ENCODE measurements around the gene THOC5.
"Not testable (repeated sequence)": the region's sequence is repeated elsewhere in the genome, so short reads cannot be mapped to it uniquely, and the experiment has no call there.

Gene THOC5

GRCh38 chr22:29553351-29554224 lies at the start of gene THOC5:
THOC5 (minus strand) TSS chr22:29553757; CDS start chr22:29549147, 4,610 bp downstream.
- DNase-seq (ENCODE audit: low read depth in 2 of 2, low spot score in 1 of 2) = peak; percentile 78 to 82

- DNase-seq (ENCODE audit: low read depth in 2 of 2, low spot score in 1 of 2) = no peak
These were observed 45.1 kb upstream of the THOC5 start for GRCh38 chr22:29598684-29599020.

- DNase-seq (ENCODE audit: low read depth in 2 of 2, low spot score in 1 of 2) = not testable (repeated sequence)
These were observed 44.5 kb upstream of the THOC5 start for GRCh38 chr22:29597871-29598683.

DNA sequence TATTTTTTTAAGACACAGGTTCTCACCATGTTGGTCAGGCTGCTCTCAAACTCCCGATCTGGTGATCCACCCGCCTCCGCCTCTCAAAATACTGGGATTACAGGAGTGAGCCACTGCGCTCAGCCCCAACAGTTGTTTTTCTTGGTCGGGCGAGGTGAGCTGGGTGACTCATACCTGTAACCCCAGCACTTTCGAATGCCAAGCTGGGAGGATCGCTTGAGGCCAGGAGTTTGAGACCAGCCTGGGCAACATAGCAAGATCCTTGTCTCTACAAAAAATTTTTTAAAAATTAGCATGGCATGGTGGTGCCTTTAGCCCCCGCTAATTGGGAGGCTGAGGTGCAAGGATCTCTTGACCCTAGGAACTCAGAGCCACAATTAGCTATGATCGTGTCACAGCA lies 42.9 kb upstream of the THOC5 start:
- DNase-seq (ENCODE audit: low read depth in 2 of 2, low spot score in 1 of 2) = no peak

GRCh38 chr22:29594447-29594846 lies 40.9 kb upstream of the THOC5 start:
- DNase-seq (ENCODE audit: low read depth in 2 of 2, low spot score in 1 of 2) = not testable (repeated sequence)

DNA sequence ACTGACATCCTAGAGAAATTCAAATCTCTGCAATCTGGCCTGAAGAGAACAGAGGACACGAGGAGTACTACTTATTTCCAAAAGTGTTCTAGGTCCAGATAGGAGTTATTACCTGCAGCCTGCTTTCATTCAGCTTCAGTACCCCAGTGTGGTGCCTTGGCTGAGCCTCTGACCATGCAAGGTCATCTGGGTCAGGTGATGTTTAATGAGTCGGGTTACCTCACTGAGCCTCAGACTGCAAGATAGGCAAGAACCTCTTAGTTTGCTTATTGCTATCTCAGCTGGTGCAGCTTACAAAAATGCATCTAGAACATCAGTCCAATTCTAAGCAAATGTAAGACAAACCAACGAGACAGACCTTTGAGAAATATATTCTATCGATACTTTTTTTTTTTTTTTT lies 40.4 kb upstream of the THOC5 start:
- DNase-seq (ENCODE audit: low read depth in 2 of 2, low spot score in 1 of 2) = no peak

DNA sequence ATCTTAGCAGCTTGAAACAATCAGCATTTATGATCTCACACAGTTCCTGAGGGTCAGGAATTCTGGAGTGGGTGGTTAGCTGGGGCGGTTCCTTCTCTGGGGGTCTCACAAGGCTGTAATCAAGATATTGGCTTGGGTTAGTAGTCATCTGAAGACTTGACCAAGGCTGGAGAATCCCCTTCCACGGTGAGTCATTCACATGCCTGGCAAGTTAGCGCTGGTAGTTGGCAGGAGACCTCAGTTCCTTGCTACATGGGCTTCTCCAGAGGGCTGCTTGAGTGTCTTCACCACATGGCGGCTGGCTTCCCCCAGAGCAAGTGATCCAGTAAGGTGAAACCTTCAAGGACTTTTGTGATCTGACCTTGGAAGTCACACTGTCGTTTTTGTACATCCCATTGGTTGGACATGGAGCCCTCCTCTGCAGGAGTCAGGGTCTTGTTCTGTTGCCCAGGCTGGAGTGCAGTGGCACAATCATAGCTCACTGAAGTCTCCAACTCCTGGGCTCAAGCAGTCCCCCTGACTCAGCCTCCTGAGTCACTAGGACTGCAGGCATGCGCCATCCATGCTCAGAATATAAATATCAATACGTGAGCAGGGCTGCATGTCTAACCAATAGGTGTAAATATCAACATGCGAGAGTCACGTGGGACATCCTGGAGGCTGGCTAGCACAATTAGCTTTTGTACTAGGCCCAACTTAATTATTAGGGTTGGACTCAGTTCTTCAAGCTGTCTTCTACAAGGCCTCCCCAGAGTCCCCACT lies 34.6 kb upstream of the THOC5 start:
- DNase-seq (ENCODE audit: low read depth in 2 of 2, low spot score in 1 of 2) = no peak

DNA sequence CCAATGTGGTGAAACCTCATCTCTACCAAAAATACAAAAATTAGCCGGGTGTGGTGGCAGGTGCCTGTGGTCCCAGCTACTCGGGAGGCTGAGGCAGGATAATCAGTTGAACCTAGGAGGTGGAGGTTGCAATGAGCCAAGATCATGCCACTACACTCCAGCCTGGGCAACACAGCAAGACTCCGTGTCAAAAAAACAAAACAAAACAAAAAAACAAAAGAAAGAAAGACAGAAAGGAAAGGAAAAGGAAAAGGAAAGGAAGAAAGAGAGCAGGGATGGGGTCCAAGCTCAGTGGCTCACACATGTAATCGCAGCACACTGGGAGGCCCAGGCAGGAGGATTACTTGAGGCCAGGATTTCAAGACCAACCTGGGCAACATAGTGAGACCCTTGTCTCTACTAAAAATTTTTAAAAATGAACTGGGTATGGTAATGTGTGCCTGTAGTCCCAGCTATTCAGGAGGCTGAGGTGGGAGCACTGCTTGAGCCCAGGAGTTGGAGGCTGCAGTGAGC lies 32.7 kb upstream of the THOC5 start:
- DNase-seq (ENCODE audit: low read depth in 2 of 2, low spot score in 1 of 2) = not testable (repeated sequence)

DNA sequence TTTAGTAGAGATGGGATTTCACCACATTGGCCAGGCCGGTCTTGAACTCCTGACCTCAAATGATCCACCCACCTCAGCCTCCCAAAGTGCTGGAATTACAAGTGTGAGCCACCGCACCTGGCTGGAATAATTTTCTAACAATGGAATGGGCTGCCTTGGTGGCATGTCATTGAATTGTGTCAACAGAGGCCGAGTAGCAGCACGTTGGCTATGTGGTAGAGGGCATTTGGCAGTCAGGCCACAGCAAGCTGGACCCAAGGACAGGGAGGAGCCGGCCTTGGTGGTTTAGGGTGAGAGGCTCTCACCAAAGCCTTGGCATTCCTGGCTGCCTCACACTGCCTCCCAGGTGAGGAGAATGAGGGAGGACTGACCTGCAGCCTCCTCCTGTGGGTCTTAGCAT lies 31.4 kb upstream of the THOC5 start:
- no peak for DNase-seq (ENCODE audit: low read depth in 2 of 2, low spot score in 1 of 2)

DNA sequence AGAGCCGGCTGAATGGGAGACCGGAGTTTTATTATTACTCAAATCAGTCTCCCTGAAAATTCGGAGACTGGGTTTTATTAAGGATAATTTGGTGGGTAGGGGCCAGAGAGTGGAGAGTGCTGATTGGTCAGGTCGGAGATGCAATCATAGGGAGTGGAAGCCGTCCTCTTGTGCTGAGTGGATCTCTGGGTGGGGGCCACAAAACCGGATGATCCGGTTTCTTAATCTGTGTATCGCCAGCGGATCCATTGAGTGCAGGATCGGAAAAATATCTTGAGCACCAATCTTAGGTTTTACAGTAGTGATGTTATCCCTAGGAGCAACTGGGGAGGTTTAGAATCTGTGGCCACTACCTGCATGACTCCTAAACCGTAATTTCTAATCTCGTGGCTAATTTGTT lies 28.2 kb upstream of the THOC5 start:
- DNase-seq (ENCODE audit: low read depth in 2 of 2, low spot score in 1 of 2) = no peak

DNA sequence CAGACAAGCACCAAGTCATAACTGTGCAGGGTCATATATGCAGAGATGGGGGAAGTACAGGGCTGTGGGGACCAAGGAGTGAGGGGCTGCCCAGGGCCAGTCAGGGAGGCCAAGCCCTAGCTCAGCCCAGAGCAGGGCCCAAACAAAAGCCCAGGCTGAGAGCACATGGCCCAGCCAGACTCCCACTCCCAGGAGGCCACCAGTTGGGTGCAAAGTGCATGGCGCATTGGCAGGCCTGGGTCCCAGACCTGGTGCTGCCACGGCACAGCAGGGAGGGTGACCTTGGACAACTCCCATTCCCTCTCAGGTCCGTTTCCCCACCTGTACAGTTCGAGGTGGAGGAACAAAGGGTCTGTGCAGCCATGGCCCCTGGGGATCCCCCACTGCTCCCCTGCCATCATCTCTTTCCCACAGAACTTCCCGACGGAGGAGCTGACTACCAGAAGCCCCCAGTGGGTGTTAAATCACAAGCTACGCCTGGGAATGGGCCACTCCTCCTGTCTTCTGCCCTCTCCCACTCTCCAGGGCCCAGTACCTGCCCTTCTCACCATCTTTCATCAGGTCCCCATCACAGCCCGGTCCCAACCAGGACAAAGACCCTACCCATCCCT lies 26.7 kb upstream of the THOC5 start:
- no peak for DNase-seq (ENCODE audit: low read depth in 2 of 2, low spot score in 1 of 2)

- no peak for DNase-seq (ENCODE audit: low read depth in 2 of 2, low spot score in 1 of 2)
These were observed 25.1 kb upstream of the THOC5 start for GRCh38 chr22:29578462-29579200.

GRCh38 chr22:29574762-29575450 lies 21.3 kb upstream of the THOC5 start:
- DNase-seq (ENCODE audit: low read depth in 2 of 2, low spot score in 1 of 2) = no peak

GRCh38 chr22:29570912-29571549 lies 17.5 kb upstream of the THOC5 start:
- DNase-seq (ENCODE audit: low read depth in 2 of 2, low spot score in 1 of 2) = no peak

DNA sequence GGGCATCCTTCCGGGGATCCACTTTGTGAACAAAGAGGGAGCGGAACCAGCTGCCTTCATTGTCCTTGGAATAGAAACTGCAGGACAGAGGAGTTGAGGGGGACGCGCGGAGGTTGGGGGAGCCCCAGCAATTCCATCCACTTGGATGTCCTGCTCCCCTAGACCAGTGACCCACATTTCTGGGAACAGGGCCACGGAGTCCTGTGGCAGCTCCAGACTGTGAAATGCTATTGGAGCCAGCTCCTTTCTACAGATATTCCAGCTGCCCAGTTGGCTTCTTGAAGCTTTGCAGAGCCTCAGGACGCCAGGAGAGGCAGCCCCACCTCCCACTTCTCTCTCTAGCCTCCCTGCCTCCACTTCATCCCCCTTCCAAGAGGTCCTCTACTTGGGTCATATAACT lies 16.9 kb upstream of the THOC5 start:
- DNase-seq (ENCODE audit: low read depth in 2 of 2, low spot score in 1 of 2) = no peak

DNA sequence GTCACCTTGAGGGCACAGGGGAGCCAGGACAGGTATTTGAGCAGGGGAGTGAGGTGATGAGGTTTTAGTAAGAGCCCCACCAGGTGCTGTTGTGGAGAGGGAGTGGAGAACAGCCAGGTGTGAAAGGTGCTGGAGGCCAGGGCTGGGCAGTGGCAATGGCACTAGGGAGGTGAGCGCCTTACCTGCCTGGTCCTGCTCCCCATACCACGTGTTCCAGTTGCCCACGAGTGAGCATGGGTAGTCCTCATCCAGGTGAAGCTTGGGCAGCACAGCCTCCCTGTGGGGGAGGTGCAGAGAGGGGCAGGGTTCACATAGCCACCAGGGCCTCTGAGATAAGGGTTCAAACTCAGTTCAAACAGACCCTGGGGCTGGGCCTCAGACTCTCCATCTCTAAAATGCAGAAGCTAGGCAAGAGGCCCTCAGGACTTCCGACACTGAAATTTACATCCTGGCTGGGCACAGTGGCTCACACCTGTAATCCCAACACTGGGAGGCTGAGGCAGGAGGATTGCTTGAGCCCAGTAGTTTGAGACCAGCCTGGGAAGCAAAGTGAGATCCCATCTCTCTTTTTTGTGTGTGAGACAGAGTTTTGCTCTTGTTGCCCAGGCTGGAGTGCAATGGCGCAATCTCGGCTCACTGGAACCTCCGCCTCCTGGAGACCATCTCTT lies 15.6 kb upstream of the THOC5 start:
- DNase-seq (ENCODE audit: low read depth in 2 of 2, low spot score in 1 of 2) = no peak

- no peak for DNase-seq (ENCODE audit: low read depth in 2 of 2, low spot score in 1 of 2)
These were observed 13.8 kb upstream of the THOC5 start for GRCh38 chr22:29567338-29567737.

- not testable (repeated sequence) for DNase-seq (ENCODE audit: low read depth in 2 of 2, low spot score in 1 of 2)
These were observed 13.0 kb upstream of the THOC5 start for GRCh38 chr22:29566513-29566912.
